GM18499 (cell line): ENCODE measurements around the gene CTNNA2.

ENCODE experiments used
- ATAC-seq: cut with Tn5 transposase; IDR thresholded peaks from one replicate; pipeline ENCODE4 v1.9.1; 2021; ENCODE audit warnings: moderate number of reproducible peaks; ENCODE audit not compliant: insufficient read depth, unreplicated experiment

CTNNA2 gene

DNA sequence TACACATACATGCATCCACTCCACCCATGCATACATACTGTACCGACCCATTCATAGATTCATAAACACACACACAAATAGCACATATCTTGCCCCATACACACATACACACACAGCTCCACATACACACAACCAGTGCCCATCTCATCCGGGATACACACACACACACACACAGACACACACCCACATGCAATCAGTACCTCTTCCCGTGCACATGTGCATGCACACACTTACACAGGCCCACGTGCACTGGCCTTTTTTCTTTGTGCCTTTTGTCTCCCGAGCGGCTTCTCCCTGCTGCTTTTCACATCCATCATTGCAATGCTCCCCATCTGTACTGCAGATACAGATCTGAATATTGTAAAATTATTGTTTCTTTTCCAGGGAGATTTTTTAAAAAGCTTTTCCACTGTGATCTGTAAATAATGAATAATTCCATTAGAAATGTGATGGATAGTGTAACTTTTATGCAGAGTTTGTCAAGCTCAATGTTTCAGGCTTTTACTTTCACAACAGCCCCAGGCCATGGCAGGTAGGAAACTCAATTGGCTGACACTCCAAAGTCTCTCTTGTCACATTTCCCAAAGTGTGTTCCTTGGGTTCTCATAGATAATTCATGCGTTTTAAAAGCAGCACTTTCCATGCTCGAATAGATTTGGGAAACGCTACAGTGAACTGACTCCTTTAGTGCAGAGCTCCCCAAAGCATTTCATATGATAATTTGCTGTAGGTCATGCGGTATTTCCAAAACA, 393.5 kb downstream of the CTNNA2 start:
- ATAC-seq, result no peak

DNA sequence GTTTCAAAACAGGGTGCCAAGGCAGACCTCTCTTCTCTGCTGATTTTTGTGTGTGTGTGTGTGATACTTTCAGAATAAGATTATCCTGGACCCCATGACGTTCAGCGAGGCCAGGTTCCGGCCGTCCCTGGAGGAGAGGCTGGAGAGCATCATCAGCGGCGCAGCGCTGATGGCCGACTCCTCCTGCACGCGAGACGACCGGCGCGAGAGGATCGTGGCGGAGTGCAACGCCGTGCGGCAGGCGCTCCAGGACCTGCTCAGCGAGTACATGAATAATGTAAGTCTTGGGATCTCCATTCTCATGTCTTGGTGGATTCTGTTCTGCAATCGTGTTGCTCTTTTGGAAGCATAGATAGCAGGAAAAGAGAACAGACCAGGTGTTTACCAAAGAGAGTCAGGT, 396.7 kb downstream of the CTNNA2 start:
- ATAC-seq, result no peak

DNA sequence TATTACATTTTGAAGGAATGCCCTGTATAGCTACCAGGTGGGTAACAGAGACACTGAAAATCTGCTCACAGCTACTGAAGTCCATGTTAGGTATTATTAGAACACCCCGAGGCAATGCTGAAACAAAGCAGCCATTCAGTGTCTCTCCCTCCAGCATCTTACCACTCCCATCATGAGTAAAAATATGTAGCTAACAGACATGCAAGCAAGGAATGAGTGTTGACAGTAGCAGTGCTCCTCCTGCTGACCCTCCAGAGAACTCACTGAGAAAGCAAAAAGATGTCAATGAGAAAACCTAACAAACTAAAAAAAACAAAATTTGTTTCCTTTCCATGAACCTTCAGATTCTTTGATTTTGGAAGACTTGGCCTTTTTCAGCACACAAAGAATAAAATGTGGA, 397.8 kb downstream of the CTNNA2 start:
- no peak for ATAC-seq

DNA sequence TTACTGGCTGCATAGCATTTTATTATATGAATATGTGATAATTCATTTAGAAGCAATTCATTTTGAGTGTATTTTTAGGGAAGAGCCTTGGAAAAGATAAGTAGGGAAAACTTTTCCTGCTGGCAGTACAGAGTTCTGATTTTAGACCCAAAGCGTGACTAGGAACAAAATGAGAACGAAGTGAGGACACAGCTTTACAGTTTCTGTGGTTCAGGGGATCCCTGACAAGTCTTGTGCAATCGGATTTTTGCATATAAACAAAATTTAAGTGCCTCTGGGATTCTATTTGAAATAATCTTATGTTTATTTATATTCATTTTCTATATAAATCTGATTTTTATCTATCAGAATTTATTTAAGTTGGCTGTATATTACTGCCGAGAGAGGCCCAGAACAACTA, 402.6 kb downstream of the CTNNA2 start:
- no peak for ATAC-seq

DNA sequence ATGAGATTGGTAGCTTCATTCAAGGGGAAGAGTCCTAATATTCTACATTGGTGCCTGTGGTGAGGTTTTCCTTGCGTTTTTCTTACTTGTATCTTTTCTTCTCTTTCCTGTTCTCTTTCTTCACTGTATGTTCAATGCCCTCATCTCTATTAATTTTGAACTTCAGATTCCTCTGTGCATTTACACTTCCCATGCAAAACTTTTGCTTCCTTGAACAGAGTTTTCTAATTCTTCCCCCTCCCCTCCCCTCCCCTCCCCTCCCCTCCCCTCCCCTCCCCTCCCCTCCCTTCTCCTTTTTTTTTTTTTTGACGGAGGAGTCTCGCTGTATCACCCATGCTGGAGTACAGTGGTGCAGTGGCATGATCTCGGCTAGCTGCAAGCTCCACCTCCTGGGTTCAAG, 403.4 kb downstream of the CTNNA2 start:
- no peak for ATAC-seq

DNA sequence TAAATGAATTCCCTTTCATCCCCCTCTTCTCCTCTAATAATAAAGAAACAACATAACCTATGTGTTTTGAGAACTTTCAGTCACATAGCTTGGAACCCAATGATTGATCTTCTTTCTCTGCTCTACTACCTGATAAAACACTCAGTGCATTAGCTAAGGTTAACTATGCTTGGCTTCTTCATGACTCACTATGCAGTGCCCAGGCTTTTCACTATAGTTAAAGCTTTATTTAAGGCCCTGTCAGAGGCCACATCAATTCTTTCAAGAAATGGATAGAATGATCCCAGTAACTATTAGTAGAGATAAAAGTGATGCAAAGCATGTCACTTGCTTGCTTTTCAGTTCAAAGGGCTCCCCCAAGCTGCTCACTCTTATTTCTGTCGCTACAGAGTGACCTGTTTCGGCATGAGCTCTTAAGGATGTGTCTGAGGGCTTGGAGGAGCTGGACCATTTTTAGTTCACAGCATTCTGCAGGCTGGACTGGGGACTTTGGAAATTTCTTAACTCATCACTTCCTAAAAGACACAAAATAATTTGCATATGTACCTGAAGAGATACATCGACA, 407.7 kb downstream of the CTNNA2 start:
- no peak for ATAC-seq

DNA sequence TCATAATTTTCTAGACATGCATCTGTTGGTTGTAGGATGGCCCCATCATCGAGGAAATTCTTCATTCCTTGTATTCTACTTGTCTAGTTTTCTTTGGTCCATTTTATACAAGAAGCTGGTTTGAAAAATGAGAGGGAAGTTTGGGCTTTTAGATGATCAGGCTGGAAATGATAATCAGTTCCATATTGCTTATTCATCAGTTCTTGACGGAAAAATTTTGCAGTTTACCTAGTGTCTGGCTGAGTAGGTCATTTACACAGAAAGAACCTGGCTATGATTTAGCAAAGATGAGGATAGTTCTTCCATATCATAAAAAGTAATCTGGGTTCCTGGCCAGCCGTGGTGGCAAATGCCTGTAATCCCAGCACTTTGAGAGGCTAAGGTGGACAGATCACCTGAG, 416.8 kb downstream of the CTNNA2 start:
- ATAC-seq, result no peak

DNA sequence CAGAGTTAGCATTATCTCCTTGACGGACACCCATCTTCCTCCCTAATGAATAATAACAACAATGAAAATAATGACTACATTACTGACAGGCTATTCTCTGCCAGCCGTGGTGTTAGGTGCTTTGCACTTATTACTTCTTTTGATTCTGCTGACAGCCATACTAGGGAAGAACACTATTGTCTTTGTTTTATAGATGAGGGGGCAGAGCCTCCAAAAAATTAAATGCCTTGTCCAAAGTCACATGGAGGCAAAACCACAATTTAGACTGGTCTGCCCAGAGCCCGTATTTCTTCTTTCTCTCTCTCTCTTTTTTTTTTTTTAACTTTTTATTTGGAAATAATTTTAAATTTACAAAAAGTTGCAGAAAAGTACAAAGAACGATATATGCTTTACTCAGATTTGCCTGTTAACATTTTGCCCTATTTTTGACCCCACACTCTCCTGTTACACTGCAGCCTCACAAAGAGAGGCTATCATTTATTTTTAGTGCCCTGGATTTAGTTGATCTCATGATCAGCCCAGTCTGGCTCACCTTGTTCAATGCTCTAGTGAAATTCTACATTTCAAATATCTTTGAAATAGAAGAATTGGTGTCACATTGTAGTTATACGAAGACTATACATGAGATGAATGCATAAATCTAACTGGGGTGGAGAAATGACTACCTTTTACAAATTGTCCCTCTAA, 422.3 kb downstream of the CTNNA2 start:
- no peak for ATAC-seq

DNA sequence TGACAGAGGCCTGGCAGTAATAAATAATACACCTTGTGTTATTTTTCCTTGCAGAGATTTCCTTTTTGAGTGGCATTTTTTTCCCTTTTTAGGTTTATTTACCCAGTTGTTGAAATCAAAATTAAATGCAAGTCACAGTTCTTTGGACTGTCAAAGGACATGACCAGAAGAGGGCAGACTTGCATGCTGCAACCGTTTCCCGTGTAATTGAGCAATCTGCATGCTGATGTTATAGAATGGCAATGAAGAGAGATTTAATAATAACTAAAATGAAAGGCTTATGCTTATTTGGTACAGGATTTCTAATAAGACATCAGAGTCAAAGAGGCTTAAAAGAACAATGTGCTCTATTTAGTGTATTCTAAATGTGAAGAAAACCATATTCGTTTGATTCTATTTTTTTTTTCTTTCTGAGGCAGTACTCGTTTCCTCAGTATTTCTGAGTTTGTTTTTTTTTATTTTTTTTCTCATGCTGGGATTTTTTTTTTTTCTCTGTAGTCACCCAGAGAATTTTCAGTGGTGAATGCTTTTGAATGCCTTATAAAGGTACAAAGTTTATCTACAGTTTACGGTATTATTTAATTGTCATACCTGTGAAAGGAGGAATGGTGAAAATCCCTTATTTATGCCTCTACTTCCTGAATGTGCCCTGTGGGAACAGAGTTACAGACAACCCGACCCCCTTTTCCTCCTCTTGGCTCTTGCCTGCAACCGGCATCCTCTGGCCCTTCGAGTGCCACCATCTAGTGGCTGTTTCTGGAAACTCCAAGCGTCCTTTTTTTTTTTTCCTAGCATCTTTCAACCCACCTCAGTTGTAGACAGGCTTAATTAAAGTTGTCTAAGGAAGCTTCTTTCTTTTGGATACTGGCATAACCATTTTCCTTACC, 423.2 kb downstream of the CTNNA2 start:
- ATAC-seq, result no peak

DNA sequence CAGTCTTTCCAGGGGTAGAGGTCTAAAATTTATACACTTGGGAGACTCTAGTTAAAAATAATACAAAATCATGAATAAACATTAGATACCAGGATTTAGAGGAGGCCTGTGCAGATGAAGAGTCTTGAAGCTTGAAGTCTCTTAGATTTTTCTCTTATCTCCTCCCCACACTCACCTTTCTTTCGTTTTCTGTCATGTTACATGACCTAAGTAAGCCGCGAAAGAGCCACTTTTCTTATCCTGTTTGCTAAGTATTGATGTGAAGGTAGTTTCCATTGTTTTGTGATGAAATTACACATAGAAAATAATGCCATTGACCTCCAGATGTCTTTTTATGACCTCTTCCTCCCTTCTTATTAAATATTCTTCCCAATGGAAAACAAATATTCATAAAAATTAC, 423.9 kb downstream of the CTNNA2 start:
- no peak for ATAC-seq

DNA sequence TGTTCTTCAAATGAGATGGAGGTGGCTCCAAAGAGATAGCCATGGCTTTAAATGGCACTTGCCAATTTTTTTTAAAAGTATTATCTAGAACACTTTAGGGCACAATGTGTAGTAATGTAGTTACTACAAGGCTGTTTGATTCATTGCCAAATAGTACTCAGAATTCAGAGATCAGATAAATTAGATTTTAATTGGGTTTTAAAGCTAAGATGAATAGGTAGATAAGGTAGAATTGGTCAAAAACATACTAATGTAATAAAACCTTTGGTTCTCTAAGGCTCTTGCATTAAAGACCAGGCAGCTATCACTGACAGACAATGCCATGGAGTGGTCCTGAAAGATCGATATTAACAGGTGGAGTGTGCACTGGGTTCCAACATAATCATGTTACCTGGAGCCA, 425.8 kb downstream of the CTNNA2 start:
- no peak for ATAC-seq

DNA sequence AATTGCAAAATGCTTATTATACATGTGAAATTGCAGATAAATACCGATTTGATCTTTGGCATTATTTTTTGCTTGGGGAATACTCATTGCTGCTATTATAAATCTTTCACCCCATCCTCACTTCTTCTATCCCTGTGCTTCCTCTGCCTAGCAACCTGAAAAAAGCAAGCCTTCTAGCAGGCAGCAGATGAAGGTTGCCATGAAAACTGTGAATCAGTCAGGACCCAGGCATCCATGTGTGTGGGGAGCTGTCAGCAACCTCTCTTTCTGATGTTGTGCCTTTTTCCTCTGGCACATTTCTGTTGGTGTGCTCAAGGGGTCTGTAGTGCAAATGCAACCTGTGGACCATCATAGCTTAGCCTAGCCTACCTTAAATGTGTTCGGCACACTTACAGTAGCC, 427.5 kb downstream of the CTNNA2 start:
- ATAC-seq, result no peak

DNA sequence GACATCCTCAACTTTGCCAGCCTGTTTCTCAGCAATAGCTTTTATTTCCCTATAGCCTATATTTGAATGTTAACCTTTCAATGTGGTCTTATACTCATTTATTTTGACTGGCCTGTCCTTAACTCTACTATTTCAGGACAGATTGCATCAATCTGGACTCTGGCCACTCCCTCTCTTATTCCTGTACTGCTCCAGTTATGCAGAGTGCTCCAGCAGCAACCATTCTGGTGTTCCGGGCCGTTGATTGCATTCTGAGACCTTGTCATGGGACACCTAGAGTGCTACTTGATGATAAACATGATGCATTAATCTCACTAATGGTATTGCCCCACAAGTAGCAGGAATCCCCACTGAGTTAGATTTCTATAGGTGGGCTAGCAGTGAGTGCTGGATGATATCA, 428.3 kb downstream of the CTNNA2 start:
- no peak for ATAC-seq

DNA sequence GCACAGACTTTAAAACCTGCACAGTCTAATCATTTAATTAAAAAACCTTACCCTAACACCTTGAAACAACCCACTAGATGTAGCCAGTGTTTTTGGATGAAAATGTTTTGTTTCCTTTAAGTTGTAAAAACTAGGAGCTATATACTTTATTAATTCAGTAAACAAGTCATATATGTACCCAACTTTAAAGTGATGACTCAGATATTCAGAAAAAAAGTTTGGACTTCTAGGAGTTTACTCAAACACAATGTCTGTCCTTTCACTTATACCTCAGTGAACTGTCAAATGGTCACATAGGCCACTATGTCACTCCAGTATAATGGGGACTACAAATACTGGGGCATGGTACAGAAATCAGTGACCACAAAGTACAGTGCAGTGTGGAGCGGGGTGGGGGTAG, 431.4 kb downstream of the CTNNA2 start:
- ATAC-seq, result no peak

DNA sequence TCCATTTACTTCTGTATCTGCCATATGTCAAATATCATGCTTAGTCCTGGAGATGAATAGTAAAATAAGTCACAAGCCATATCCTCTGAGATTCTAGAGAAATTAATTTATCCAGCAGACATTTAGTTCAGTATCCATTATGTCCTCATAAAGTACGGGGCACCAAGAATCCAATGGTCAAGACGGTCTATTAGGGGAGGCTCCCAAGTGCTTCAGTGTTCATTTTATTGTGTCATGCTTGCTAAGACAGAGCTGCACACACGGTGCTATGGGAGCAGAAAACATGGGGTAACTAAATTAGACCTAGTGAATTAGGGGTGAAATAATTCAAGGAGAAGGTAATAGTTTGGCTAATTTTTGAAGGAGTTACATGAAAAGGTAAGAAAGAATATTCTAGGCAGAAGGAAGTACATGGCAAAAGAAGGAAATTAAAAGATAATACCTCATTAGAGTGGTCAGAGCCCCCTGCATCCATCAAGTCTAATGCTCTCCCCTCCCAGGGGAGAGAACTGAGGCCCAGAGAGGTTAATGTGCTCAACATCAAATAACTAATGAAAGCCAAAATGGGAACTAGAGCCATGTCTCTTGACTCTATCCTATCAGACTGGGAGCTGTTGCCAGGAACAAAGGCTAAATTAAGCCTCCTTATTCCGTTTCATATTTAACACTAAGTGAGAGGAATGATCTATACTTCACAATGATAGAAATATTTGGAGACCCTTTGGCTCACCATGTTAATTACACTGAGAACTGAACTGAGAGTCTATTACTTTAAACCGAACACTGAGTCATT, 433.0 kb downstream of the CTNNA2 start:
- ATAC-seq, result no peak

DNA sequence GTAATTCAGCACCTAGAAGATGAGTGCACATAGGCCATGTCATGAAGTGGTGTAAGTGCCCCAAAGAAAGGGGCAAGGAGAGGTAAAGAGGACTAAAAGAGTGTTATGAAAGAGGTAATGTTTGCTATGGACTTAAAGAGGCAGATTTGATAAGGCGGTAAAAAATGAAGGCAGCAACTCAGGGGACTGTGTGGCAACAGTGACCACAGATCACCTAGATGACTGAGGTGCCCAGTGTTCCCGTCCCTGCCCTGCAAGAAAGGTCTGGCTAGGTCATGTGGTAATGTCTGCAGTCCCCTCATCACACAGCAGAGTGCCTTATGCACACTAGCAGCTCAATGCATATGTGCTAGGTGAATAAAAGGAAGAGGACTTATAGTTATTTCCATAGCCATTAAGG, 434.9 kb downstream of the CTNNA2 start:
- ATAC-seq, result no peak

DNA sequence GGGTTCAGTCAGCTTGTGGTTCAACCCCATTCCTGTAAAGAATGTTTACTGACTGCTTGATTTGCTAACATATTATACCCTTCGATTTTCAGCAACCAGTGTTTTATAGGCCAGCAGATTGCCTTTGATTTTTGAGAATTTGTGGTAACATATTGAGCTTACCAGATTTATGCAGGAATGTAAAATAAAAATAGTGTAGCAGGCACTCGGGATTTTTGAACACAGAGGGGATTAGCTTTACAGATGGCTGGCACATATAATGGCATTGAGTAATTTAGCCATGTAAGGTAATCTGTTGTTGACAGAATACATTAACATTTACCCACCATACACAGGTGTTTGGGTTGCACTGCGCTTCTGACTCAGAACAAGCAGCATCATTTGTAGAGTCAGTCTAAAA, 437.7 kb downstream of the CTNNA2 start:
- no peak for ATAC-seq

DNA sequence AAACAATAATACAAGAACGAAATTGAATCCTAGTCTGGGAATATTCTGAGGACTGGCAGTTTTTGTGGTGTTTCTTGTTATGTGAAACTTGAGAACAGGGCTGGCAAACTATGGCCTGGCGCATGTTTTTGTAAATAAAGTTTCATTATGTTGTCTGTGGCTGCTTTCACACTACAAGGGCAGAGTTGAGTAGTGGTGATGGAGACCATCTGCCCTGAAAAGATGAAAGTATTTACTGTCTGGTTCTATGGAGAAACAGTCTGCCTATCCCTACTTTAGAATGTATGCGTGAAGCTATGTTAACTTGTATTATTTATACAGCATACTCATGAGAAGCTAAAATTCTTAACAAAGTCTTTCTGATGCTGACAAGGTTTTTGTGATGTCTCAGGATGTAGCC, 439.8 kb downstream of the CTNNA2 start:
- no peak for ATAC-seq

DNA sequence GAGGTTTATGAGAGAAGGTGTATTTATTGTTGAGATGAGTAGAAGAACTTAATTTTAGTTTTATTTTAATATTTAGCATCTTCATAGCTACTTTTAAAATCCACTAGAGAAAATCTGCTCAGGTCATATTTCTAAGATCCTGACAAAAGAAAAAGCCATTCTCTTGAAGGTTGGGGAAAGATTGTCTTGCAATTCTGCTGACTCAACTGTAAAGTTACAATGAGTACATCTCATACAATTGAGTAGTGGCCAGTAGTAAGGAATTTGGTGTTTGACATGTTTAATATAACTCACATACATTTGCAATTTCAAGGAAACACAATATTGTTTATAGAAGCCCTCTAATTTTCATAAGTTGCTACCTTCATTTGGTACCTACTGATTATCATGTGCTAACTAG, 447.2 kb downstream of the CTNNA2 start:
- no peak for ATAC-seq

DNA sequence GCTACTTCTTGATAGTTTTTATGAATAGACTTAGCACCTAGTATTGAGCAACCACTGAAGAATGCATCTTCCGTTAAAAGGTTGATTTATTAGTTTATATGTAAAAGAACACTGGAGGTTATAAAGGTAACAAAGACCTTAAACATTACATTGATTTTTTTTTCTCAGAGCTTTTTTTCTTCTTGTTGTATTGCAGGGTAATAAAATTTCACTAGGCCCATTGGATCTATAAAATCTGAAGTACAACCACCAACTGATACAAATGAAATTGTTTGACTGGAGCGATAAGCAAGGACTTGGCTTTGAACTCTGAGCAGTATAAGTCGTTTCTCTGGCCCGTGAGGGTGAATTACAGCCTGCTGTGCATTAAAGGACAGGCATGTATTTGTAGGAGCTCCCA, 447.7 kb downstream of the CTNNA2 start:
- no peak for ATAC-seq
